Measurements from ENCODE around the gene USP20.

Gene USP20

DNA sequence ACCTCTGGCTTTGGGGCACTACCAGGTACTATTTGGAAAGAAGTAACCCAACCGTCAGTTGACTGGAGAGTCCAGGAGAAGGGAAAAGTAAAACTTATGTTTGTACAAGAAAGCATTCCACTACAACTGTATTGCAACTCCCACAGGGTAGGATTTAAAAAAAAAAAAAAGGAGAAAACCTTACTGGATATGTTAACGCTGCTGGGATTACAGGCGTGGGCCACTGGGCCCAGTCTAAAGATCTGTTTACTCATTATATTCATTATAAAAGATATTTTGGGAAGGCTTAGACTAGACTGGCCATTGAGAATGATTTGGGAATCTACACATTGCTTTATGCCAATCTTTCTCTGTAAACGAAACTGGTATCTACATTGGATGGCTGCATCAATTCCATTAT, 86.6 kb downstream of the USP20 start:
- no peak for ATAC-seq

DNA sequence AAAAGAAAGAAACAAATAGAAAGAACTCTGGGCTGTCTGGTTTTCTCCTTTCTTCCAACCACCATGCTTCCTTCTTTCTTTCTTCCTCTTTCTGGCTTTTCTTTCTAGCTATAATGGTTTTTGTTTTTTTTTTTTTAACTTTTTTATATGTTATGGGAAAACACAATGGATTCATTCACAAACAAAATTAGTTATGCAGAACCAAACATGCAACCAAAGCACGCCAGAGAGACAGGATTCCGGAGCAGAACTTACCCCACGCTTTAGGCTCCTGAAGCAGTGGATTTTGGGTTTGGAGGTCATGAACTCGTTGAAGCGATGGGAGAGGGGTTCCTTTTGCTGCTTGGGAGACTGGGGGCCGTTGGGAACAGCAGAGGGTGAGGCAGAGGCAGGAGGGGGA, 88.3 kb downstream of the USP20 start:
- ATAC-seq: no peak

DNA sequence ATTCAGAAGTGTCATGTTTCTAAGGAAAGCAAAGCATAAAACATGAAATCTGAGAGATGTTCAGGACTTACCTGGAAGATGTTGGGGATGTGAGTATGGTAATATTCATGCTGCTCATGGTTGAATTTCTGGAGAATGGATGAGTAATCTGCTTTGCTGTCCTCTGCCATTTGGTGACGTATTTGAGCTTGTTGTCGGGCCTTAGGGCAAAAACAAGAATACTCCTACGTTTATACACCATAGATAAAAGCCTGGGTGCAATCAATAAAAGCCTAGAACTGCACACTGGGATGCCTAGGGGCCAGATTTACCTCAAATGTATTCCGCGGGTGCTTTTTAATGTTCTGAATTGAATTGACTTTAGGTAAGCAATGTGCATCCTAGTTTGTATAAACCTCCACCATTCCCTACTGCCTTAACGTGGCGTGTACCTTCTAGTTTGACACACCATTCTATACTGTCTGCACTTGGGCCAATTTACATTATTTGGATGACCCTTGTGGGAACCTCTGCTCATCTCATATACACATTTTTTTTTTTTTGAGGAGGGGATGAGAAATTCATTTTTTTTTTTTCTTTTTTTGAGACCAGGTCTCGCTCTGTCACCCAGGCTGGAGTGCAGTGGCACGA, 94.4 kb downstream of the USP20 start:
- no peak for ATAC-seq

DNA sequence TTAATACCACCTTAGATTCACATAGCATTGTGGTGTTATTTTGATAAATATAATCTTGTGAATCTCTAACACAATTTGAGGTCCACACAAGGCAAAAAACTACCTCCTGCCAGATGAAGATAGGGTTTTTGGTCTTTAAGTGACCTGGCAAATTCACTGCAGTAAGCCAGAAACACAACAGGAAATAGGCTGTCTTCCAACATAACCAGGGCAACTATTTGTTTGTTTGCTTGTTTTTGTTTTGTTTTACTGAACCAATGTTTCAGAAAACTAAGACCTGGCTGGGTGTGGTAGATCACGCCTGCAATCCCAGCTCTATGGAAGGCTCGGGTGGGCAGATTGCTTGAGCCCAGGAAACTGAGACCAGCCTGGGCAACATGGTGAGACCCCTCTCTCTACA, 95.5 kb downstream of the USP20 start:
- ATAC-seq: no peak

All from activated CD4-positive, CD25-positive, alpha-beta regulatory T cell treated with anti-CD3 and anti-CD28 coated beads, Interleukin-2, amount 50 U/mL, for 24 hours (primary cell).